Measurements from ENCODE around the gene EXT2. TPM values are rescaled to one million over a fixed set of nuclear protein-coding genes. Genes with fewer than 3 reads are reported as not detected.

Gene EXT2
- total and polyA plus RNA-seq, 2 experiments from 2014 or later: 99.8 to 209 TPM

- no peak for TF ChIP-seq EZH2phosphoT487 (IDR thresholded peaks at IDR 0.05; ENCODE audit: insufficient read depth, low read depth)
- TF ChIP-seq EZH2 (IDR thresholded peaks at IDR 0.05; ENCODE audit: insufficient read depth, poor library complexity, severe bottlenecking): no peak
- H4K20me1 ChIP-seq (ENCODE audit: insufficient read depth): no peaks in the 10 kb centered on the region
- in situ Hi-C loops (cut with MboI): no loop called here
- H3K79me2 ChIP-seq (ENCODE audit: insufficient read depth): no peaks in the 10 kb centered on the region
- H3K27ac ChIP-seq: no peak overlapping the region
- DNase-seq: no peak
- no peak overlapping the region for H3K4me3 ChIP-seq
- H3K9ac ChIP-seq: no peak overlapping the region
- 5 to 10% methylated on average over 1 of the region's 1 CpG for WGBS, 2 experiments (ENCODE audit: low coverage in 1 of 2, low lambda C conversion rate in 2 of 2, missing lambda C conversion rate in 2 of 2)
- H3K9me2 ChIP-seq (ENCODE audit: insufficient read depth): no peaks in the 10 kb centered on the region; the same call in 1 of the 2 replicates
- H2AFZ ChIP-seq: no peak overlapping the region
- peaks cover 10% of the 10 kb centered on the region for H3K4me1 ChIP-seq (ENCODE audit: insufficient read depth)
- H3K27me3 ChIP-seq (replicated peaks; ENCODE audit: insufficient read depth): no peaks in the 10 kb centered on the region
- H3K9me3 ChIP-seq (ENCODE audit: low read depth): no peaks in the 10 kb centered on the region
- no peaks in the 10 kb centered on the region for H3F3A ChIP-seq (ENCODE audit: insufficient read depth)
- H3K36me3 ChIP-seq (ENCODE audit: low read depth): no peaks in the 10 kb centered on the region
- H3K4me2 ChIP-seq (ENCODE audit: unreplicated experiment): no peak overlapping the region
These were observed 45.3 kb downstream of the EXT2 start for GRCh38 chr11:44140805-44141204.

- H3K36me3 ChIP-seq (ENCODE audit: low read depth): 0 out of 2 replicates have a peak, but pooled peaks cover 8% of the 10 kb centered on the region
- no peaks in the 10 kb centered on the region for H3K79me2 ChIP-seq (ENCODE audit: insufficient read depth)
- no peaks in the 10 kb centered on the region for H3K27me3 ChIP-seq (replicated peaks; ENCODE audit: insufficient read depth)
- no peaks in the 10 kb centered on the region for H4K20me1 ChIP-seq (ENCODE audit: insufficient read depth)
- no peaks in the 10 kb centered on the region for H3F3A ChIP-seq (ENCODE audit: insufficient read depth)
- no peak overlapping the region for H3K4me3 ChIP-seq
- H3K9me2 ChIP-seq (ENCODE audit: insufficient read depth): no peaks in the 10 kb centered on the region; the same call in 1 of the 2 replicates
- DNase-seq: no peak
- peaks cover 5% of the 10 kb centered on the region; the same call in 1 of the 2 replicates for H3K4me1 ChIP-seq (ENCODE audit: insufficient read depth)
- 78 to 80% methylated on average over 7 of the region's 7 CpGs for WGBS, 2 experiments (ENCODE audit: low coverage in 1 of 2, low lambda C conversion rate in 2 of 2, missing lambda C conversion rate in 2 of 2)
- no peak overlapping the region for H3K4me2 ChIP-seq (ENCODE audit: unreplicated experiment)
- no peak overlapping the region for H3K27ac ChIP-seq
- TF ChIP-seq EZH2 (IDR thresholded peaks at IDR 0.05; ENCODE audit: insufficient read depth, poor library complexity, severe bottlenecking) (no peak), EZH2phosphoT487 (IDR thresholded peaks at IDR 0.05; ENCODE audit: insufficient read depth, low read depth) (no peak)
- no peaks in the 10 kb centered on the region for H3K9me3 ChIP-seq (ENCODE audit: low read depth)
- H2AFZ ChIP-seq: no peak overlapping the region
- in situ Hi-C loops (cut with MboI): no loop called here
- no peak overlapping the region for H3K9ac ChIP-seq
These were observed 48.8 kb downstream of the EXT2 start for GRCh38 chr11:44143987-44144909.

- H3K9me2 ChIP-seq (ENCODE audit: insufficient read depth): peaks cover 3% of the 10 kb centered on the region; the same call in 1 of the 2 replicates
- H3K27ac ChIP-seq: no peak overlapping the region
- no peaks in the 10 kb centered on the region for H3K9me3 ChIP-seq (ENCODE audit: low read depth)
- H4K20me1 ChIP-seq (ENCODE audit: insufficient read depth): no peaks in the 10 kb centered on the region
- TF ChIP-seq EZH2phosphoT487 (IDR thresholded peaks at IDR 0.05; ENCODE audit: insufficient read depth, low read depth): no peak
- no peak for TF ChIP-seq EZH2 (IDR thresholded peaks at IDR 0.05; ENCODE audit: insufficient read depth, poor library complexity, severe bottlenecking)
- H3K79me2 ChIP-seq (ENCODE audit: insufficient read depth): no peaks in the 10 kb centered on the region
- peak; percentile 32 for DNase-seq
- H3K36me3 ChIP-seq (ENCODE audit: low read depth): 0 out of 2 replicates have a peak, but pooled peaks cover 9% of the 10 kb centered on the region
- peaks cover 11% of the 10 kb centered on the region; the same call in 1 of the 2 replicates for H3K4me1 ChIP-seq (ENCODE audit: insufficient read depth)
- H3F3A ChIP-seq (ENCODE audit: insufficient read depth): no peaks in the 10 kb centered on the region
- no peak overlapping the region for H3K4me2 ChIP-seq (ENCODE audit: unreplicated experiment)
- 56 to 58% methylated on average over 3 of the region's 3 CpGs for WGBS, 2 experiments (ENCODE audit: low coverage in 1 of 2, low lambda C conversion rate in 2 of 2, missing lambda C conversion rate in 2 of 2)
- no peak overlapping the region for H3K9ac ChIP-seq
- H2AFZ ChIP-seq: no peak overlapping the region
- no peak overlapping the region for H3K4me3 ChIP-seq
- in situ Hi-C loops (cut with MboI): no loop called here
- H3K27me3 ChIP-seq (replicated peaks; ENCODE audit: insufficient read depth): no peaks in the 10 kb centered on the region
These were observed 49.7 kb downstream of the EXT2 start for GRCh38 chr11:44145011-44145775.

GRCh38 chr11:44146931-44147330, 51.5 kb downstream of the EXT2 start:
- no peak overlapping the region for H3K27ac ChIP-seq
- in situ Hi-C loops (cut with MboI): no loop called here
- H3K9ac ChIP-seq: no peak overlapping the region
- no peak overlapping the region for H2AFZ ChIP-seq
- H3K4me1 ChIP-seq (ENCODE audit: insufficient read depth): peaks cover 11% of the 10 kb centered on the region; the same call in 1 of the 2 replicates
- no peaks in the 10 kb centered on the region for H3K79me2 ChIP-seq (ENCODE audit: insufficient read depth)
- H3K4me3 ChIP-seq: no peak overlapping the region
- peaks cover 19% of the 10 kb centered on the region; the same call in 1 of the 2 replicates for H3K36me3 ChIP-seq (ENCODE audit: low read depth)
- no peak for DNase-seq
- 93 to 96% methylated on average over 2 of the region's 2 CpGs for WGBS, 2 experiments (ENCODE audit: low coverage in 1 of 2, low lambda C conversion rate in 2 of 2, missing lambda C conversion rate in 2 of 2)
- no peaks in the 10 kb centered on the region for H3F3A ChIP-seq (ENCODE audit: insufficient read depth)
- H3K4me2 ChIP-seq (ENCODE audit: unreplicated experiment): no peak overlapping the region
- H4K20me1 ChIP-seq (ENCODE audit: insufficient read depth): no peaks in the 10 kb centered on the region
- TF ChIP-seq EZH2 (IDR thresholded peaks at IDR 0.05; ENCODE audit: insufficient read depth, poor library complexity, severe bottlenecking): no peak
- peaks cover 3% of the 10 kb centered on the region; the same call in 1 of the 2 replicates for H3K9me2 ChIP-seq (ENCODE audit: insufficient read depth)
- H3K9me3 ChIP-seq (ENCODE audit: low read depth): no peaks in the 10 kb centered on the region
- no peaks in the 10 kb centered on the region for H3K27me3 ChIP-seq (replicated peaks; ENCODE audit: insufficient read depth)
